ENCODE measurements around the gene RGL2. TPM values are rescaled to one million over a fixed set of nuclear protein-coding genes. Genes with fewer than 3 reads are reported as not detected.

Gene RGL2
- total RNA-seq, 1 donor from 2014 or later = 114 TPM

DNA sequence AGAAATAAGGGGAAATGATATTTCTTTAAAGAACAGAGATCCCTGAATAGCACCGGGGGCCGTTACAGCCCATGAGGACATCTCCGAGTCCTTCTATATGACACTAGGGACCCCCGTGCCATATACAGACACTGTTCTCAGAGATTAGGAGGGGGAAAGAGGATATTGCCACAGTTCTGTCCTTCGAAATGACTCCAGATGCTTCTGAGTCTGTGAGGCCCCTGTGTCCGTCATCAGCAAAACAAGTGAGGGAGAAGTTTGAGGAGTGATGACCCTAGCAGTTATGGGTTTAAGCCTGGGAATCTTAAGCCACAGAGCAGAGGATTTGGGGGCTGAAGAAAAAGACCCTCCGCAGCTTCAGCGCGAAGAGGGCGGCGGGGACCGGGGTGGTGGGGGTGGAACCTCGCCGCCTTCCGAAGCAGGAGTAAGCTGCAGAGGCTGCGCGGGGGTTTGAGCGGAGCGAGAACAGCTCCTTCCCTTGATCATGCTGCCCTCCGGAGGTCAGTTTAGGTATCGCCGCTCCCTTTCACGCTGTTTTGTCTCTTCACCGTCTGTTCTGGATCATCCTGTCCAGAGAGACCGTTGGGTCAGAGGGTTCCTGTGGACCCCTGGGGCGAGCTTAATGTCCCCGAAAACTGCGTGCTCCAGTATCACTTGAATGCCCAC is 50.6 kb downstream of the RGL2 start:
- ATAC-seq (peak; percentile 85), DNase-seq (peak; percentile 91)
- peaks cover 21% of the 10 kb centered on the region for H3K4me1 ChIP-seq
- peak overlapping the region; percentile 59 for H3K4me3 ChIP-seq
- H3K27ac ChIP-seq = peak overlapping the region; percentile 81
- peaks cover 18% of the 10 kb centered on the region for H3K36me3 ChIP-seq
- H3K27me3 ChIP-seq = no peaks in the 10 kb centered on the region
- TF ChIP-seq CTCF (IDR thresholded peaks at IDR 0.05) = peak; percentile 99
- intact Hi-C loops (cut with DNase I) = loop anchor here (10.0 kb wide), 3 partner anchors 83 to 233 kb away; no protein-coding TSS in a partner anchor
- H3K9me3 ChIP-seq = no peaks in the 10 kb centered on the region

DNA sequence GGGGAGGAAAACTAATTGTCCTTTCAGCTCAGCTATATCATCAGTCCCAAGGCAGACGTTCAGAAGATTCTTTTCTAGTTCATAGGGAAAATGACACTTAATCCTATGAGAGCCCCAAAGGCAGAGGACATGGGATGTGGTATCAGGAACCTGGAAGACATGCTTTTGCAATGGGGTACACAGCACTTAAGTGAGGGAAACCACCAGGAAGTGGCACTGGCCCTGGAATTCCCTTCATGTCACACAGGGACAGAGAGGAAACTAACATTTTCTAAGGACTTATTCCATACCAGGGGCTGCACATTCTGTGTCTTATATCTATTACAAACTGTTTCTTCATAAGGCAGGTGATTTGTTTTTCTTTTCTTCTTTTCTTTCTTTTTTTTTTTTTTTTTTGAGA is 55.3 kb downstream of the RGL2 start:
- Histone ChIP-seq H3K27me3 (no peaks in the 10 kb centered on the region), H3K27ac (no peak overlapping the region), H3K9me3 (no peaks in the 10 kb centered on the region), H3K4me3 (no peak overlapping the region), H3K36me3 (no peaks in the 10 kb centered on the region), H3K4me1 (peaks cover 4% of the 10 kb centered on the region)
- no peak for TF ChIP-seq CTCF (IDR thresholded peaks at IDR 0.05)
- DNase-seq (no peak), ATAC-seq (no peak)
- intact Hi-C loops (cut with DNase I) = loop anchor here (10.0 kb wide), 3 partner anchors 79 to 229 kb away; no protein-coding TSS in a partner anchor

DNA sequence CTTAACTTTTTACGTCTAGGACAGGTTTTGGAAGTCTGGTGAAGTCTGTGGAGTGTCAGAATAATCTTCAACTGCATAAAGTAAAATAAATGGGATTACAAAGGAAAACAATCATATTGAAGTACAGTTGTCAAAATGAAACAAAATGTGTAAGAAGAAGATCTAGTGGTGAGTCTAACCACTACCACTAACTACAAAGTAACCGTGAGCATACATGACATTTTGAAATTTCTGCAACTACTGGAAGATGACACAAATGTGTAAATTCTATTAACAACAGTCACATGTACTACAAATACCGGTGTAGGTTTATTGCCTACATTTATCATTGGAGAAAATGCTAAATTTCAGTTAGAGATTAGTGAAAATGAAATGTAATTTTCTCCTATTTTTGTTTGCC is 56.8 kb downstream of the RGL2 start:
- ATAC-seq (no peak), DNase-seq (no peak)
- Histone ChIP-seq H3K27me3 (no peaks in the 10 kb centered on the region), H3K4me3 (no peak overlapping the region), H3K27ac (no peak overlapping the region), H3K9me3 (no peaks in the 10 kb centered on the region), H3K36me3 (no peaks in the 10 kb centered on the region), H3K4me1 (no peaks in the 10 kb centered on the region)
- TF ChIP-seq CTCF (IDR thresholded peaks at IDR 0.05) = no peak
- intact Hi-C loops (cut with DNase I) = loop anchor here (10.0 kb wide), 3 partner anchors 77 to 227 kb away; no protein-coding TSS in a partner anchor

Small RNA genes lying within 50 kb of the gene (microRNA-seq; reads per million reads assigned to microRNA genes)
- gene MIR6834 (ENCODE audit: borderline microRNAs expressed) (not detected), gene MIR6873 (ENCODE audit: borderline microRNAs expressed) (not detected)

Other genes starting within 250 kb of the RGL2 start
- gene HLA-DPA1, start 225.3 kb downstream of the RGL2 start, total RNA-seq = 491 TPM
- 385 TPM for gene HLA-DPB1, start 223.0 kb downstream of the RGL2 start, total RNA-seq
- 1.2 TPM for gene COL11A2, start 106.5 kb downstream of the RGL2 start, total RNA-seq
- gene RXRB, start 98.3 kb downstream of the RGL2 start, total RNA-seq = 46.6 TPM
- 89.1 TPM for gene SLC39A7, start 98.1 kb downstream of the RGL2 start, total RNA-seq
- gene HSD17B8, start 94.3 kb downstream of the RGL2 start, total RNA-seq = 14.7 TPM
- 42.0 TPM for gene RING1, start 90.4 kb downstream of the RGL2 start, total RNA-seq
- 47.5 TPM for gene VPS52, start 27.1 kb downstream of the RGL2 start, total RNA-seq
- 1,687 TPM for gene RPS18, start 26.9 kb downstream of the RGL2 start, total RNA-seq
- 16.8 TPM for gene B3GALT4, start 21.8 kb downstream of the RGL2 start, total RNA-seq
- gene WDR46, start 9.7 kb downstream of the RGL2 start, total RNA-seq = 37.0 TPM
- 39.3 TPM for gene PFDN6, start 9.3 kb downstream of the RGL2 start, total RNA-seq
- 191 TPM for gene TAPBP, start 15.1 kb upstream of the RGL2 start, total RNA-seq
- gene ZBTB22, start 18.8 kb upstream of the RGL2 start, total RNA-seq = 26.2 TPM
- gene DAXX, start 24.0 kb upstream of the RGL2 start, total RNA-seq = 35.0 TPM
- gene KIFC1, start 92.9 kb upstream of the RGL2 start, total RNA-seq = 2.3 TPM
- gene PHF1, start 112.1 kb upstream of the RGL2 start, total RNA-seq = 74.3 TPM
- 144 TPM for gene CUTA, start 119.2 kb upstream of the RGL2 start, total RNA-seq
- gene SYNGAP1, start 121.1 kb upstream of the RGL2 start, total RNA-seq = 23.0 TPM
- gene ZBTB9, start 155.6 kb upstream of the RGL2 start, total RNA-seq = 5.8 TPM